Ishikawa (cell line): ENCODE results near the gene ARHGEF11.

Experiments
- CEBPB ChIP-seq: IDR thresholded peaks from 2 replicates; pipeline ENCODE4 v1.6.1; 2012
- CREB1 ChIP-seq: IDR thresholded peaks from 2 replicates; pipeline ENCODE4 v1.6.1; 2012; ENCODE audit warnings: low read depth
- EP300 ChIP-seq: IDR thresholded peaks from 2 replicates; pipeline ENCODE4 v1.6.1; 2012; ENCODE audit warnings: borderline replicate concordance
- NFIC ChIP-seq: IDR thresholded peaks from 2 replicates; pipeline ENCODE4 v1.6.1; 2012
- REST ChIP-seq: IDR thresholded peaks from 2 replicates; pipeline ENCODE4 v1.6.1; 2012; ENCODE audit warnings: low read depth, mild to moderate bottlenecking
- TAF1 ChIP-seq: IDR thresholded peaks from 2 replicates; pipeline ENCODE4 v1.6.1; 2012; ENCODE audit warnings: low read depth, mild to moderate bottlenecking
- TEAD4 ChIP-seq: IDR thresholded peaks from 2 replicates; pipeline ENCODE4 v1.6.1; 2012
- USF1 ChIP-seq: IDR thresholded peaks from 2 replicates; pipeline ENCODE4 v1.6.1; 2012
- YY1 ChIP-seq: IDR thresholded peaks from 2 replicates; pipeline ENCODE4 v1.6.1; 2012; ENCODE audit warnings: low read depth
- TF ChIP-seq, protein P1 (sequence below): IDR thresholded peaks from 2 replicates; pipeline ENCODE4 v1.6.1; 2012

DNA sequence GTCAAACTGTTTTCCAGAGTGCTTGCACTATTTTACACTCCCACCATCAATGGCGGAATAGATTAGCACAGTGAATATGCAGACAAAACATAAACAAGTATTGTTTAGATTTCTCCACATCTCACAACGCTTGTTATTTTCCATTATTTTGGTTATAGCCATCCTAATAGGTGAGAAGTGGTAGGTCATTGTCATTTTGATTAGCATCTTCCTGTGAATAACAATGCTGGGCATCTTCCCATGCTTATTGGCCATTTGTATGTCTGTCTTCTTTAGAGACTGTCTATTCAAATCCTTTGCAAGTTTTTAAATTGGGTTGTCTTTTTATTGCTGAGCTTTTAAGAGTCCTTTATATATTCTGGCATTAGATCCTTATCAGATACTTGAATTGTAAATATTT, 70.5 kb downstream of the ARHGEF11 start:
- TF ChIP-seq REST, result no peak
- no peak for TF ChIP-seq CREB1
- TF ChIP-seq, protein P1, sequence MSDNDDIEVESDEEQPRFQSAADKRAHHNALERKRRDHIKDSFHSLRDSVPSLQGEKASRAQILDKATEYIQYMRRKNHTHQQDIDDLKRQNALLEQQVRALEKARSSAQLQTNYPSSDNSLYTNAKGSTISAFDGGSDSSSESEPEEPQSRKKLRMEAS, result no peak
- TF ChIP-seq YY1, result no peak
- no peak for TF ChIP-seq TAF1
- TF ChIP-seq EP300, result no peak
- no peak for TF ChIP-seq CEBPB
- TF ChIP-seq NFIC, result no peak
- no peak for TF ChIP-seq USF1
- TF ChIP-seq TEAD4, result no peak
